Coronary artery (tissue), 2 donors: ENCODE data around the gene CYFIP2.
"Not testable (repeated sequence)": the region's sequence is repeated elsewhere in the genome, so short reads cannot be mapped to it uniquely, and the experiment has no call there.

Source experiments
- DNase-seq: peaks from one replicate; pipeline ENCODE4 v3.0.0-alpha.2; 2017; ENCODE audit warnings: low spot score
- H3K27ac ChIP-seq, 2 donors: fragments of 200-600 bp; sonication (generic); one replicate each; pipeline ENCODE4 v1.5.1; 2016 to 2019
- H3K4me3 ChIP-seq: fragments of 200-600 bp; sonication (generic); 2 replicates; pipeline ENCODE4 v1.5.1; 2016; ENCODE audit warnings: mild to moderate bottlenecking, moderate library complexity
- CTCF ChIP-seq: fragments of 200-600 bp; sonication (generic); IDR thresholded peaks from one replicate; pipeline ENCODE4 v1.5.1; 2019; ENCODE audit warnings: antibody characterized with exemption

The CYFIP2 gene

GRCh38 chr5:157398305-157398704 is 132.4 kb downstream of the CYFIP2 start:
- Histone ChIP-seq H3K4me3 (no peak overlapping the region), H3K27ac (no peak overlapping the region)
- no peak for DNase-seq
- TF ChIP-seq CTCF, result no peak

GRCh38 chr5:157400741-157401495 is 135.0 kb downstream of the CYFIP2 start:
- DNase-seq, result no peak
- Histone ChIP-seq H3K27ac (no peak overlapping the region), H3K4me3 (no peak overlapping the region)
- no peak for TF ChIP-seq CTCF

GRCh38 chr5:157415838-157416237 is 149.9 kb downstream of the CYFIP2 start:
- no peak overlapping the region for H3K4me3 ChIP-seq
- TF ChIP-seq CTCF, result no peak

GRCh38 chr5:157419521-157419920 is 153.6 kb downstream of the CYFIP2 start:
- H3K27ac ChIP-seq, DNase-seq, H3K4me3 ChIP-seq: not testable (repeated sequence)

More at GRCh38 chr5:157415838-157416237, 149.9 kb downstream of the CYFIP2 start:
- H3K27ac ChIP-seq, result no peak overlapping the region
- no peak for DNase-seq

GRCh38 chr5:157429920-157430319 is 164.0 kb downstream of the CYFIP2 start:
- not testable (repeated sequence) for DNase-seq, H3K27ac ChIP-seq, H3K4me3 ChIP-seq

- no peak overlapping the region for H3K27ac ChIP-seq
- no peak for TF ChIP-seq CTCF
- no peak overlapping the region for H3K4me3 ChIP-seq
- no peak for DNase-seq
Observed at GRCh38 chr5:157431544-157432200, 165.7 kb downstream of the CYFIP2 start.

- Histone ChIP-seq H3K27ac (no peak overlapping the region), H3K4me3 (no peak overlapping the region)
- no peak for DNase-seq
- TF ChIP-seq CTCF, result no peak
Observed at GRCh38 chr5:157434096-157434495, 168.2 kb downstream of the CYFIP2 start.

- DNase-seq, result no peak
- H3K27ac ChIP-seq, result no peak overlapping the region
- TF ChIP-seq CTCF, result no peak
- H3K4me3 ChIP-seq, result no peak overlapping the region
Observed at GRCh38 chr5:157443041-157443549, 177.2 kb downstream of the CYFIP2 start.
